SK-N-SH (cell line): ENCODE results near the gene GDNF. TPM values are rescaled to one million over a fixed set of nuclear protein-coding genes. Genes with fewer than 3 reads are reported as not detected.
"Not testable (repeated sequence)": the region's sequence is repeated elsewhere in the genome, so short reads cannot be mapped to it uniquely, and the experiment has no call there.

ENCODE experiments used
- CTCF ChIA-PET: fragments of 300-600, 350-600 bp; formaldehyde crosslinking; extraction: SDS; loops from one replicate; lab custom pipeline; 2021; lab: Yijun Ruan, JAX
- POLR2A ChIA-PET: fragments of 350-600 bp; sonication (Branson Sonifier 250); formaldehyde crosslinking; extraction: SDS; loops from one replicate; lab custom pipeline; 2020; ENCODE audit warnings: antibody characterized with exemption, inconsistent platforms; lab: Yijun Ruan, JAX
- DNase-seq: peaks from one replicate; pipeline ENCODE4 v3.0.0; 2012
- H2AFZ ChIP-seq: fragments of 200-600 bp; sonication (generic); 2 replicates; pipeline ENCODE4 v1.8.1; 2016; ENCODE audit warnings: antibody characterized with exemption, mild to moderate bottlenecking, low read depth
- H3F3A ChIP-seq: fragments of 200-600 bp; sonication (generic); replicated peaks from 2 replicates; pipeline ENCODE3; 2016; ENCODE audit warnings: antibody characterized with exemption, mild to moderate bottlenecking; ENCODE audit not compliant: insufficient read depth
- H3K27ac ChIP-seq, 2 experiments: fragments of 200-500 bp in 1 of 2; fragments of 200-600 bp in 1 of 2; sonication (Bioruptor generic) in 1 of 2; sonication (generic), shearing (Covaris generic) in 1 of 2; 2 replicates each; pipeline versions ENCODE4 v1.5.1 to v1.6.1; 2014 to 2016; ENCODE audit warnings: low read depth in 2 of 2, inconsistent platforms in 1 of 2, low read length in 1 of 2, mild to moderate bottlenecking in 1 of 2, mixed read lengths in 1 of 2
- H3K27me3 ChIP-seq: fragments of 200-600 bp; sonication (generic), shearing (Covaris generic); 2 replicates; pipeline ENCODE4 v1.6.1; 2016; ENCODE audit warnings: mixed run types; ENCODE audit not compliant: insufficient read depth
- H3K36me3 ChIP-seq, 2 experiments: fragments of 200-500 bp in 1 of 2; fragments of 200-600 bp in 1 of 2; sonication (Bioruptor generic) in 1 of 2; sonication (generic) in 1 of 2; replicated peaks in 1 of 2; 2 replicates each; pipeline versions ENCODE3 to v1.5.1; 2014 to 2016; ENCODE audit warnings: low read length in 1 of 2, mild to moderate bottlenecking in 1 of 2; ENCODE audit not compliant: insufficient read depth in 2 of 2, control insufficient read depth in 1 of 2
- H3K4me1 ChIP-seq, 2 experiments: fragments of 200-500 bp in 1 of 2; fragments of 200-600 bp in 1 of 2; sonication (Bioruptor generic) in 1 of 2; sonication (generic), shearing (Covaris generic) in 1 of 2; 2 replicates each; pipeline versions ENCODE4 v1.5.1 to v1.6.1; 2014 to 2016; ENCODE audit warnings: low read depth in 1 of 2, low read length in 1 of 2, mixed run types in 1 of 2; ENCODE audit not compliant: insufficient read depth in 2 of 2, control insufficient read depth in 1 of 2
- H3K4me2 ChIP-seq: fragments of 200-600 bp; sonication (generic), shearing (Covaris generic); 2 replicates; pipeline ENCODE4 v1.6.1; 2017; ENCODE audit warnings: mixed run types
- H3K4me3 ChIP-seq, 2 experiments: fragments of 200-500 bp in 1 of 2; fragments of 200-600 bp in 1 of 2; sonication (Bioruptor generic) in 1 of 2; sonication (generic), shearing (Covaris generic) in 1 of 2; 2 replicates each; pipeline versions ENCODE4 v1.5.1 to v1.8.1; 2014 to 2016; ENCODE audit warnings: low read depth in 2 of 2, inconsistent platforms in 1 of 2, low read length in 1 of 2, mild to moderate bottlenecking in 1 of 2, mixed read lengths in 1 of 2, moderate library complexity in 1 of 2
- H3K79me2 ChIP-seq: fragments of 200-600 bp; sonication (generic); 2 replicates; pipeline ENCODE4 v1.8.1; 2017; ENCODE audit warnings: mild to moderate bottlenecking; ENCODE audit not compliant: insufficient read depth
- H3K9ac ChIP-seq: fragments of 200-600 bp; sonication (generic); 2 replicates; pipeline ENCODE4 v1.6.1; 2017; ENCODE audit warnings: mixed run types
- H3K9me2 ChIP-seq: fragments of 200-600 bp; sonication (generic); 2 replicates; pipeline ENCODE4 v1.6.1; 2017; ENCODE audit warnings: mixed run types
- H3K9me3 ChIP-seq: fragments of 200-600 bp; sonication (generic); 2 replicates; pipeline ENCODE4 v1.6.1; 2017; ENCODE audit warnings: mixed run types, mild to moderate bottlenecking, moderate library complexity
- H4K20me1 ChIP-seq: fragments of 200-600 bp; sonication (generic); 2 replicates; pipeline ENCODE4 v1.6.1; 2017; ENCODE audit warnings: mild to moderate bottlenecking, mixed run types; ENCODE audit not compliant: insufficient read depth
- GATA2 ChIP-seq: sonication (generic); formaldehyde crosslinking; IDR thresholded peaks from 2 replicates; pipeline ENCODE4 v1.5.0; 2020; ENCODE audit warnings: mild to moderate bottlenecking, missing genetic modification reagents
- MAX ChIP-seq: IDR thresholded peaks from 2 replicates; pipeline ENCODE4 v1.4.0; 2012; ENCODE audit warnings: low read depth
- RCOR1 ChIP-seq: fragments of 150-350 bp; IDR thresholded peaks from 2 replicates; pipeline ENCODE4 v1.6.1; 2017; ENCODE audit warnings: antibody characterized with exemption, low read length
- TEAD4 ChIP-seq: IDR thresholded peaks from 2 replicates; pipeline ENCODE4 v1.4.0; 2012; ENCODE audit warnings: mild to moderate bottlenecking, borderline replicate concordance; ENCODE audit not compliant: insufficient read depth
- YY1 ChIP-seq: IDR thresholded peaks from 2 replicates; pipeline ENCODE4 v1.4.0; 2012; ENCODE audit warnings: low read depth, mild to moderate bottlenecking
- WGBS: methylation state at CpG from one replicate; pipeline ENCODE4 v1.1.6; 2017; ENCODE audit warnings: low lambda C conversion rate; 5-methylcytosine and 5-hydroxymethylcytosine counted together
- polyA plus RNA-seq, 3 experiments: library from polyadenylated mRNA; depleted of rRNA; stranded (reverse); fragments of >200 nt; gene quantifications; 2 replicates each; pipeline ENCODE4 v1.2.3, GENCODE V29; 2012

The GDNF gene
- polyA plus RNA-seq, 1 of the 3 experiments (the other 2 are of a cell fraction) = 9.0 TPM

- Histone ChIP-seq H3K27me3 (no peaks in the 10 kb centered on the region), H3K27ac (no peak overlapping the region), H3K4me2 (no peak overlapping the region), H3K4me3 (no peak overlapping the region), H3K9me3 (no peaks in the 10 kb centered on the region), H3F3A (no peaks in the 10 kb centered on the region), H4K20me1 (no peaks in the 10 kb centered on the region), H3K4me1 (no peaks in the 10 kb centered on the region), H3K9me2 (no peaks in the 10 kb centered on the region), H2AFZ (no peak overlapping the region), H3K9ac (no peak overlapping the region), H3K36me3 (no peaks in the 10 kb centered on the region), H3K79me2 (no peaks in the 10 kb centered on the region)
- WGBS = 55% methylated on average over 2 of the region's 2 CpGs
- ChIA-PET CTCF (interaction anchor here (1.1 kb wide), 1 partner anchor 20 kb away, joined by 3 read pairs; no protein-coding TSS in a partner anchor), POLR2A (no interaction called here)
- DNase-seq = no peak
- no peak for TF ChIP-seq RCOR1
- no peak for TF ChIP-seq MAX
- no peak for TF ChIP-seq GATA2
- no peak for TF ChIP-seq YY1
- TF ChIP-seq TEAD4 = no peak
These were observed 39.9 kb downstream of the GDNF start for GRCh38 chr5:37799865-37800421.

- H3K9me2 ChIP-seq, H4K20me1 ChIP-seq, H3K36me3 ChIP-seq, H3K9me3 ChIP-seq, H3K79me2 ChIP-seq, POLR2A ChIA-PET, H3K4me1 ChIP-seq, H3K4me3 ChIP-seq, H3K27ac ChIP-seq, H3K9ac ChIP-seq, H2AFZ ChIP-seq, DNase-seq, H3K4me2 ChIP-seq, H3F3A ChIP-seq, CTCF ChIA-PET, H3K27me3 ChIP-seq: not testable (repeated sequence)
- 91% methylated on average over 1 of the region's 1 CpG for WGBS
These were observed 43.4 kb downstream of the GDNF start for GRCh38 chr5:37796435-37796834.

DNA sequence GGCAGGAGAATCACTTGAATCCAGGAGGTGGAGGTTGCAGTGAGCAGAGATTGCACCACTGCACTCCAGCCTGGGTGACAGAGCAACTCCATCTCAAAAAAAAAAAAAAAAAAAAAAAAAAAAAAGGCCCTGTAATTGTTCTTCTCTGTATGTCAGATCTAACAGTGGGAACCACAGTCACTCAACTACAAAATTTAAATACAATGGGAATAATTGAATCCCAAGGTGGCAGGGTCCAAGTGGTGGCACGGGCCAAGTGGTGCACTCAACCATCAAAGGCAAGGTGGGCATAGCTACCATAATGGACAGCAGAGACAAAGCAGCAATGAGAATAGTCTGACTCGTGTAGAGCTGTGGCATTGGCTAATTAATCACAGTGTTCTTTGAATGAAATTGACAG is 44.5 kb downstream of the GDNF start:
- H3F3A ChIP-seq, H4K20me1 ChIP-seq, H3K36me3 ChIP-seq, DNase-seq, H3K9ac ChIP-seq, H3K27ac ChIP-seq, H3K4me1 ChIP-seq, POLR2A ChIA-PET, H2AFZ ChIP-seq, H3K4me3 ChIP-seq, H3K9me2 ChIP-seq, H3K27me3 ChIP-seq, H3K9me3 ChIP-seq, H3K79me2 ChIP-seq, H3K4me2 ChIP-seq, CTCF ChIA-PET: not testable (repeated sequence)
- 0% methylated on average over 2 of the region's 2 CpGs for WGBS
